ENCODE measurements around the gene FLYWCH1. TPM values are rescaled to one million over a fixed set of nuclear protein-coding genes. Genes with fewer than 3 reads are reported as not detected.

FLYWCH1 gene
- total and polyA plus RNA-seq, 2 of the 8 experiments (the other 6 are each of a cell fraction or from before 2014, with no cell fraction given), result 12.4 to 23.5 TPM

DNA sequence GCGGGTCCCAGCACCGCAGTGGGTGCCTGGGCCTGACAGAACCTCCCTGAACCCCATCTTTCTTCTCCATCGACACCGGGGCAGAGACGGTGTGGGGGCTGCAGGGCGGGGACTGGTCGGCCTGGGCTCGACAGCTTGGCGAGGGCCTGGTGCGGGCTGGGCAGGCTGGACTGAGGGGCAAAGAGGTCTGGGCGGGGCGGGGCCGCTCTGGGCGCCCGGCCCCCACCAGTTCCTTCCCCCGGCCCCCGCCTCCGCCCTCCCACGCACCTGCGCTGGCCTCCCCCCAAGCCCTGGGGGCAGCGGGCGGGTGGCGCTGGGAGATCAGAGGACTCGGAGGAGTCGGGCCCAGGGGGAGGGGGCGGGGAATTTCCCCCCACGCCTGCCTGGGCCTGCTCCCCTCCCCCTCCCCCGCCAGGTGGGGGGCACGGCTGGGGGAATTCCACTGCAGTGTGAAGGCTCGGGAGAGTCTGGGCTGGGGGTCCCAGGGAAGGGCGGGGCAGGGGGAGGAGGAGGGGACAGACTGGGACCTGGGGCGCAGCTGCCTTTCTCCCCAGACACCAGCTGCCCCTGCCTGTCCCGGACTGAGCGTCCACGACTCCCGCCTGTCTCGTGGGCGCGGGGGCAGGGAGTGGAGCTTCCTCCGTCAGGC, 51.5 kb downstream of the FLYWCH1 start:
- Histone ChIP-seq H3K4me1 (replicated peaks in 1 of 4; ENCODE audit: control insufficient read depth in 3 of 4, insufficient read depth in 4 of 4, low read length in 3 of 4) (peaks cover 0 to 21% (median 12%) of the 10 kb centered on the region in 4 experiments; a peak in 5 of 7 replicates), H3K56ac (replicated peaks; ENCODE audit: insufficient read length, low read depth, low read length) (peak overlapping the region; percentile 25), H2BK5ac (ENCODE audit: low read depth, low read length) (peak overlapping the region; percentile 91; the same call in 1 of the 2 replicates), H2BK12ac (ENCODE audit: low read depth, low read length) (peak overlapping the region; percentile 84; the same call in 1 of the 2 replicates), H2BK20ac (ENCODE audit: low read length) (peak overlapping the region; percentile 72; the same call in 1 of the 2 replicates), H3K9ac (replicated peaks in 1 of 4; ENCODE audit: extremely low read depth in 1 of 4, low read depth in 3 of 4, low read length in 3 of 4) (peak overlapping the region in 1 of 4 experiments; percentile 21; a peak in 1 of 7 replicates), H2BK120ac (replicated peaks; ENCODE audit: low read depth, low read length) (no peak overlapping the region), H4K91ac (replicated peaks; ENCODE audit: insufficient read length, low read length) (peak overlapping the region; percentile 95), H3K23me2 (ENCODE audit: low read depth, low read length) (peaks cover 18% of the 10 kb centered on the region), H2AK5ac (ENCODE audit: low read depth, low read length) (no peak overlapping the region), H3K27me3 (replicated peaks in 1 of 4; ENCODE audit: control insufficient read depth in 3 of 4, extremely low read depth in 1 of 4, insufficient read depth in 3 of 4, low read length in 3 of 4) (peaks cover 15 to 25% (median 20%) of the 10 kb centered on the region in 4 experiments; a peak in 6 of 7 replicates), H3K9me3 (ENCODE audit: insufficient read depth in 2 of 2, low read depth in 1 of 2, low read length in 1 of 2) (no peaks in the 10 kb centered on the region), H3K4me3 (ENCODE audit: extremely low read depth in 1 of 4, insufficient read depth in 2 of 4, low read depth in 3 of 4, low read length in 4 of 4) (peak overlapping the region; percentile 39 to 80 (median 59)), H3K36me3 (ENCODE audit: control insufficient read depth in 2 of 4, insufficient read depth in 4 of 4, low read length in 3 of 4) (no peaks in the 10 kb centered on the region), H3K18ac (ENCODE audit: extremely low read depth, low read length) (peak overlapping the region; percentile 99), H3K79me1 (ENCODE audit: low read depth, low read length) (no peaks in the 10 kb centered on the region), H2BK15ac (ENCODE audit: low read length) (peak overlapping the region; percentile 72; the same call in 1 of the 2 replicates), H4K8ac (ENCODE audit: extremely low read depth, insufficient read depth, low read length) (0 out of 2 replicates have a peak overlapping the region, but pooled peaks have one; percentile 80), H3K4me2 (ENCODE audit: insufficient read depth in 1 of 2, low read depth in 2 of 2, low read length in 2 of 2) (peak overlapping the region; percentile 64 to 86), H3K27ac (ENCODE audit: low read depth, low read length) (no peak overlapping the region; the same call in 1 of the 2 replicates), H3K23ac (ENCODE audit: insufficient read length) (no peak overlapping the region), H2AFZ (ENCODE audit: low read length) (no peak overlapping the region), H3K4ac (replicated peaks; ENCODE audit: insufficient read length, low read depth, low read length) (peak overlapping the region; percentile 80), H4K5ac (ENCODE audit: insufficient read length, low read depth, low read length) (peak overlapping the region; percentile 85), H3K79me2 (ENCODE audit: control insufficient read depth in 1 of 2, insufficient read depth in 2 of 2, low read length in 2 of 2) (no peaks in the 10 kb centered on the region), H4K20me1 (replicated peaks in 1 of 2; ENCODE audit: control insufficient read depth in 1 of 2, insufficient read depth in 2 of 2, low read length in 2 of 2) (peaks cover 5 to 8% of the 10 kb centered on the region in 2 experiments), H3K14ac (ENCODE audit: insufficient read length) (no peak overlapping the region)
- DNase-seq (ENCODE audit: low read depth in 1 of 2, low spot score in 2 of 2), result no peak
- 3% methylated on average over 5 of the region's 40 CpGs; no CpG with 5 or more reads in 1 of the 2 experiments for WGBS, 2 experiments (ENCODE audit: extremely low coverage in 1 of 2, insufficient coverage in 1 of 2, insufficient read length in 1 of 2, insufficient replicate concordance in 2 of 2, low coverage in 1 of 2, low lambda C conversion rate in 2 of 2, missing lambda C conversion rate in 1 of 2)
- no peak for FAIRE-seq
- POLR2A ChIA-PET (ENCODE audit: partially characterized antibody), result interaction anchor here (1.0 to 25.4 kb wide), 14 partner anchors 8 to 190 kb away, joined by 3 to 455 read pairs (median 4); partner anchors contain the start of genes CLDN6, CLDN9, HCFC1R1 and PKMYT1
- CTCF ChIA-PET (ENCODE audit: partially characterized antibody), result interaction anchor here (1.1 to 5.6 kb wide), 13 partner anchors 10 to 121 kb away, joined by 3 to 41 read pairs (median 5); partner anchors contain the start of gene PKMYT1
- no peak for TF ChIP-seq SP4 (IDR thresholded peaks at IDR 0.05; ENCODE audit: low read length)
- TF ChIP-seq KDM1A (IDR thresholded peaks at IDR 0.05; ENCODE audit: borderline replicate concordance, low read length), result peak; percentile 40; the same call in 1 of the 2 replicates
- TF ChIP-seq SP1 (IDR thresholded peaks at IDR 0.05; ENCODE audit: low read depth, low read length), result no peak
- 0 out of 2 replicates have a peak, but pooled peaks have one; percentile 5 for TF ChIP-seq BACH1 (IDR thresholded peaks at IDR 0.05; ENCODE audit: low read length)
- TF ChIP-seq CHD1 (IDR thresholded peaks at IDR 0.05; ENCODE audit: low read depth, low read length), result no peak
- TF ChIP-seq HDAC2 (IDR thresholded peaks at IDR 0.05; ENCODE audit: borderline replicate concordance in 1 of 2, low read depth in 2 of 2, low read length in 2 of 2), result no peak
- TF ChIP-seq TAF1 (IDR thresholded peaks at IDR 0.05; ENCODE audit: low read depth, low read length), result no peak
- no peak for TF ChIP-seq CHD2 (IDR thresholded peaks at IDR 0.05; ENCODE audit: low read length)
- TF ChIP-seq EGR1 (IDR thresholded peaks at IDR 0.05; ENCODE audit: borderline replicate concordance, low read depth, low read length), result peak; percentile 29; the same call in 1 of the 2 replicates
- TF ChIP-seq, protein P1, sequence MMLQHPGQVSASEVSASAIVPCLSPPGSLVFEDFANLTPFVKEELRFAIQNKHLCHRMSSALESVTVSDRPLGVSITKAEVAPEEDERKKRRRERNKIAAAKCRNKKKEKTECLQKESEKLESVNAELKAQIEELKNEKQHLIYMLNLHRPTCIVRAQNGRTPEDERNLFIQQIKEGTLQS (IDR thresholded peaks at IDR 0.05; ENCODE audit: insufficient read depth, low read depth, low read length), result no peak

Measured in H1 (cell line).